ENCODE results near the gene UGT1A10. TPM values are rescaled to one million over a fixed set of nuclear protein-coding genes. Genes with fewer than 3 reads are reported as not detected.
"Not testable (repeated sequence)": the region's sequence is repeated elsewhere in the genome, so short reads cannot be mapped to it uniquely, and the experiment has no call there.

Gene UGT1A10
- total RNA-seq, 1 donor from 2014 or later, result not detected

GRCh38 chr2:233700028-233700635 lies 63.9 kb downstream of the UGT1A10 start:
- no peak for TF ChIP-seq CTCF (IDR thresholded peaks at IDR 0.05)
- H3K27ac Mint-ChIP-seq (ENCODE audit: unreplicated experiment), result peak overlapping the region; percentile 68
- DNase-seq (ENCODE audit: low spot score), result no peak
- peaks cover 17% of the 10 kb centered on the region for H3K4me1 Mint-ChIP-seq (ENCODE audit: low read depth)
- no peak overlapping the region for H3K4me3 Mint-ChIP-seq (ENCODE audit: unreplicated experiment)
- no peaks in the 10 kb centered on the region for H3K27me3 Mint-ChIP-seq (ENCODE audit: low read depth)
- H3K36me3 Mint-ChIP-seq (ENCODE audit: low read depth), result peaks cover 10% of the 10 kb centered on the region
- H3K9me3 Mint-ChIP-seq (ENCODE audit: low read depth), result peaks cover 25% of the 10 kb centered on the region

GRCh38 chr2:233700842-233701241 lies 64.6 kb downstream of the UGT1A10 start:
- H3K9me3 Mint-ChIP-seq (ENCODE audit: low read depth), result peaks cover 25% of the 10 kb centered on the region
- H3K36me3 Mint-ChIP-seq (ENCODE audit: low read depth); DNase-seq (ENCODE audit: low spot score); H3K4me3 Mint-ChIP-seq (ENCODE audit: unreplicated experiment); H3K27me3 Mint-ChIP-seq (ENCODE audit: low read depth); H3K27ac Mint-ChIP-seq (ENCODE audit: unreplicated experiment): not testable (repeated sequence)
- H3K4me1 Mint-ChIP-seq (ENCODE audit: low read depth), result peaks cover 24% of the 10 kb centered on the region

GRCh38 chr2:233702238-233702637 lies 66.0 kb downstream of the UGT1A10 start:
- no peak for DNase-seq (ENCODE audit: low spot score)
- Mint-ChIP-seq H3K27me3 (ENCODE audit: low read depth) (no peaks in the 10 kb centered on the region), H3K4me1 (ENCODE audit: low read depth) (peaks cover 38% of the 10 kb centered on the region), H3K4me3 (ENCODE audit: unreplicated experiment) (no peak overlapping the region), H3K9me3 (ENCODE audit: low read depth) (peaks cover 25% of the 10 kb centered on the region), H3K27ac (ENCODE audit: unreplicated experiment) (no peak overlapping the region), H3K36me3 (ENCODE audit: low read depth) (peaks cover 10% of the 10 kb centered on the region)
- no peak for TF ChIP-seq CTCF (IDR thresholded peaks at IDR 0.05)

GRCh38 chr2:233705911-233706506 lies 69.8 kb downstream of the UGT1A10 start:
- H3K27me3 Mint-ChIP-seq (ENCODE audit: low read depth), result no peaks in the 10 kb centered on the region
- no peak for TF ChIP-seq CTCF (IDR thresholded peaks at IDR 0.05)
- H3K27ac Mint-ChIP-seq (ENCODE audit: unreplicated experiment), result peak overlapping the region; percentile 80
- peaks cover 57% of the 10 kb centered on the region for H3K4me1 Mint-ChIP-seq (ENCODE audit: low read depth)
- H3K9me3 Mint-ChIP-seq (ENCODE audit: low read depth), result peaks cover 25% of the 10 kb centered on the region
- H3K4me3 Mint-ChIP-seq (ENCODE audit: unreplicated experiment), result no peak overlapping the region
- H3K36me3 Mint-ChIP-seq (ENCODE audit: low read depth), result peaks cover 10% of the 10 kb centered on the region
- DNase-seq (ENCODE audit: low spot score), result no peak

GRCh38 chr2:233706720-233707119 lies 70.5 kb downstream of the UGT1A10 start:
- TF ChIP-seq CTCF (IDR thresholded peaks at IDR 0.05), result no peak
- Mint-ChIP-seq H3K4me3 (ENCODE audit: unreplicated experiment) (no peak overlapping the region), H3K9me3 (ENCODE audit: low read depth) (peaks cover 21% of the 10 kb centered on the region), H3K36me3 (ENCODE audit: low read depth) (peaks cover 7% of the 10 kb centered on the region), H3K27me3 (ENCODE audit: low read depth) (no peaks in the 10 kb centered on the region), H3K27ac (ENCODE audit: unreplicated experiment) (peak overlapping the region; percentile 80), H3K4me1 (ENCODE audit: low read depth) (peaks cover 63% of the 10 kb centered on the region)
- DNase-seq (ENCODE audit: low spot score), result no peak
